A549 treated with dexamethasone at 1 μM for 4 hours (cell line): ENCODE data around the gene ADH7. TPM values are rescaled to one million over a fixed set of nuclear protein-coding genes. Genes with fewer than 3 reads are reported as not detected.

ENCODE experiments used
- total RNA-seq: library from RNA; stranded (reverse); fragments of 200-300 nt; extraction: Qiagen RNA extraction; gene quantifications from 5 replicates; pipeline ENCODE4 v1.2.3, GENCODE V29; 2022

Gene ADH7
- not detected in 5 replicates for total RNA-seq

GRCh38 chr4:99435154-99435553 lies at the start of gene ADH7:
ADH7 (minus strand) TSS chr4:99435342; CDS start chr4:99435233, 109 bp downstream.

Other genes starting within 250 kb of the ADH7 start
- 0.12 TPM in 1 of 5 replicates, not detected in the others for gene ADH6, start 216.1 kb downstream of the ADH7 start, total RNA-seq
- not detected in 5 replicates for gene ADH1A, start 144.4 kb downstream of the ADH7 start, total RNA-seq
- gene ADH1B, start 113.9 kb downstream of the ADH7 start, total RNA-seq, result not detected in 5 replicates
- gene ADH1C, start 82.6 kb downstream of the ADH7 start, total RNA-seq, result not detected in 5 replicates
- not detected in 5 replicates for gene C4orf17, start 75.7 kb upstream of the ADH7 start, total RNA-seq
- gene TRMT10A, start 128.7 kb upstream of the ADH7 start, total RNA-seq, result 3.3 to 4.8 TPM (median 4.3 TPM) in 5 replicates
- 0.02 TPM in 1 of 5 replicates, not detected in the others for gene MTTP, start 139.5 kb upstream of the ADH7 start, total RNA-seq
- gene C4orf54, start 222.5 kb upstream of the ADH7 start, total RNA-seq, result 0.01 TPM in 1 of 5 replicates, not detected in the others